GM12864 (cell line): ENCODE measurements around the gene GALNT9.

Experiments
- DNase-seq: peaks from one replicate; pipeline ENCODE4 v3.0.0-alpha.2; 2011; ENCODE audit warnings: low read depth
- H3K4me3 ChIP-seq: 2 replicates; pipeline ENCODE4 v1.5.1; 2011; ENCODE audit warnings: mild to moderate bottlenecking, low read depth, low read length, control low read depth
- CTCF ChIP-seq: IDR thresholded peaks from 2 replicates; pipeline ENCODE4 v1.5.1; 2011; ENCODE audit warnings: low read depth, mild to moderate bottlenecking, moderate library complexity, low read length, control low read depth, inconsistent platforms; ENCODE audit errors: missing control alignments

The GALNT9 gene

GRCh38 chr12:132352896-132353800 is 23.8 kb upstream of the GALNT9 start:
- DNase-seq = no peak
- H3K4me3 ChIP-seq = no peak overlapping the region
- no peak for TF ChIP-seq CTCF

GRCh38 chr12:132351751-132352495 is 22.5 kb upstream of the GALNT9 start:
- TF ChIP-seq CTCF = no peak
- H3K4me3 ChIP-seq = no peak overlapping the region
- no peak for DNase-seq

- no peak for DNase-seq
- H3K4me3 ChIP-seq = no peak overlapping the region
- TF ChIP-seq CTCF = no peak
These were observed 20.2 kb upstream of the GALNT9 start for GRCh38 chr12:132349501-132350131.

- no peak overlapping the region for H3K4me3 ChIP-seq
- no peak for DNase-seq
- TF ChIP-seq CTCF = no peak
These were observed 18.8 kb upstream of the GALNT9 start for GRCh38 chr12:132348176-132348575.

GRCh38 chr12:132347176-132347855 is 17.9 kb upstream of the GALNT9 start:
- no peak for TF ChIP-seq CTCF
- H3K4me3 ChIP-seq = no peak overlapping the region
- DNase-seq = no peak

- DNase-seq = no peak
- TF ChIP-seq CTCF = no peak
- H3K4me3 ChIP-seq = no peak overlapping the region
These were observed 17.2 kb upstream of the GALNT9 start for GRCh38 chr12:132346471-132347175.
